ENCODE data around the gene JMJD1C.
A peak's percentile ranks its signal among the peaks of the same experiment; 100 is the strongest.
"Not testable (repeated sequence)": the region's sequence is repeated elsewhere in the genome, so short reads cannot be mapped to it uniquely, and the experiment has no call there.

The JMJD1C gene, protein sequence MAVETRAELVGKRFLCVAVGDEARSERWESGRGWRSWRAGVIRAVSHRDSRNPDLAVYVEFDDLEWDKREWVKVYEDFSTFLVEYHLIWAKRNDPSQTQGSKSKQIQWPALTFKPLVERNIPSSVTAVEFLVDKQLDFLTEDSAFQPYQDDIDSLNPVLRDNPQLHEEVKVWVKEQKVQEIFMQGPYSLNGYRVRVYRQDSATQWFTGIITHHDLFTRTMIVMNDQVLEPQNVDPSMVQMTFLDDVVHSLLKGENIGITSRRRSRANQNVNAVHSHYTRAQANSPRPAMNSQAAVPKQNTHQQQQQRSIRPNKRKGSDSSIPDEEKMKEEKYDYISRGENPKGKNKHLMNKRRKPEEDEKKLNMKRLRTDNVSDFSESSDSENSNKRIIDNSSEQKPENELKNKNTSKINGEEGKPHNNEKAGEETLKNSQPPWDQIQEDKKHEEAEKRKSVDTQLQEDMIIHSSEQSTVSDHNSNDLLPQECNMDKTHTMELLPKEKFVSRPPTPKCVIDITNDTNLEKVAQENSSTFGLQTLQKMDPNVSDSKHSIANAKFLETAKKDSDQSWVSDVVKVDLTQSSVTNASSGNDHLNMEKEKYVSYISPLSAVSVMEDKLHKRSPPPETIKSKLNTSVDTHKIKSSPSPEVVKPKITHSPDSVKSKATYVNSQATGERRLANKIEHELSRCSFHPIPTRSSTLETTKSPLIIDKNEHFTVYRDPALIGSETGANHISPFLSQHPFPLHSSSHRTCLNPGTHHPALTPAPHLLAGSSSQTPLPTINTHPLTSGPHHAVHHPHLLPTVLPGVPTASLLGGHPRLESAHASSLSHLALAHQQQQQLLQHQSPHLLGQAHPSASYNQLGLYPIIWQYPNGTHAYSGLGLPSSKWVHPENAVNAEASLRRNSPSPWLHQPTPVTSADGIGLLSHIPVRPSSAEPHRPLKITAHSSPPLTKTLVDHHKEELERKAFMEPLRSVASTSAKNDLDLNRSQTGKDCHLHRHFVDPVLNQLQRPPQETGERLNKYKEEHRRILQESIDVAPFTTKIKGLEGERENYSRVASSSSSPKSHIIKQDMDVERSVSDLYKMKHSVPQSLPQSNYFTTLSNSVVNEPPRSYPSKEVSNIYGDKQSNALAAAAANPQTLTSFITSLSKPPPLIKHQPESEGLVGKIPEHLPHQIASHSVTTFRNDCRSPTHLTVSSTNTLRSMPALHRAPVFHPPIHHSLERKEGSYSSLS (N-terminal part only)

DNA sequence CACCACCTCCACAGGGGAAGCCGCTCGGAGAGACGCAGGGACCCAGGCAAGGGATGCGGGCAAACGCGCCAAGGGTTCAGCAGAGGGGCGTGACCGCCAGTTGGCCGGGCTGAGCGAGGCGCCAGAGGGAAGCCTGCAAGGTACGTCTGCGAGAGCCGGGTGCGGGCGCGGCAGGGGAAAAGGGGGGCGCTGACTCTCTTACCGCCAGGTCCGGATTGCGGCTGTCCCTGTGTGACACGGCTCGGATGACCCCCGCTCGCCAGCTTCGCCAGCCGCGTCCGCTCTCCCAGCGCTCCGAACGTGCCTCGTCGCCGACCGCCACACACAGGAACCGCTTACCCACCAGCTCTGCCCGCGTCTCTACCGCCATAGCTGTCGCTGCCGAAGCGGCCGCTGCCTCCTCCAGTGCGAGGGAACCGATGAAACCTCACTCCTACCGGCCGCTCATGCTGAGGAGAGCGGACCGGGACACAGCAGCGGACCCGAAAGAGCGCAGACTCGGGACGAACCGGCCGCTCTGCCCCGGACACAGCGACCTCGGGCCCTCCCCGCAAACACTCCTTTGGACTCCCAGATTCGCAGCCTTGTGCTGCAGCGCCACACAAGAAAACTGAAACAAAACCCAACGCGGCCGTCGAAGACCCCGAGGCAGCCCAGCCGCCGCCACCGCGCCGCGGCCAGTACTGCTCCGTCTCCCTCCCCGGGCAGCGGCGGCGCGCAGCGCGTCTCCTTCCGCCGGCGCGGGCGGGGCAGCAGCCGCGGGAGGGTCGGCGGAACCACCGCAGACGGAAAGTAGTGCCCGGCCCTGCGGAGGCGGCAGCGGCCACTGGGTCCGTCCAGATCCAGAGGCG, at the start of gene JMJD1C:
TSS of gene JMJD1C (minus strand) at position 685 of the 851 bp plus-strand sequence. CDS start at position 370, 315 bp downstream.
- peak; percentile 93 for DNase-seq (ENCODE audit: low read depth)

DNA sequence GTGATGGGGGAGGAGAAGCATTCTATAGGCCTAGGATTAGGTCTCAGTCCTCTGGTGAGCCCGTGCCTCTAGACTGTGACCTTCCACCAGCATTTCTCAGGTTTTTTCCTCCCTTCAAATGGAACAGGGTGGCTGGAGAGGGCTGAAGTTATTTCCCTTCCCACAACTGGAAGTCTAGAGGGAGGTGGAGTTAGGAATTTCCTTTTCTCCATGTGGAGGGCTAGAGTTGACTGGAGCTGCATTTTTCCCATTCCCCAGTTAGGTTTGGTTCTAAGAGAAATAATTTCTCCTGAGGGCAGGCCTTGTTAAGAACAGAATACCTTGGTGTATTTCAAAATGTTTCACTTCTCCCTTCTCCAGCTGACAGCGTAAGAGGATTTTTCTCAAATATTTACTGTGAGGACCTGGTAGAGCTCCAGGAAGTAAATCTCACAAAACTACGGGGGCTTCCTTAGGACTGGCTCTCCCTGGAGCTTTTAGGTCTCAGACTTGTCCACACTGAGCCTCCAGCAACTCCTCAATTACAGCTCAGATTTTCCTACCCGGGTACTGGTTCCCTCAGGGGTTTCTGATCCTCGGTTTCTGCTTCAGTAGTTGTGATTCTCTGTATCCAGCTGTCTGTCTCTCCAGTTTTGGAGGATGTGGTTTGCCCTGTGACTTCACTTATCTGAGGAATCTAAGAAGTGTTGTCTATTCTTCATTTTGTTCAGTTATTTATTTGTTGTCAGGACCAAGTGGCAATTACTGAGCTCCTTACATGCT, 49.4 kb upstream of the JMJD1C start:
- peak; percentile 27 for DNase-seq (ENCODE audit: low read depth)

DNA sequence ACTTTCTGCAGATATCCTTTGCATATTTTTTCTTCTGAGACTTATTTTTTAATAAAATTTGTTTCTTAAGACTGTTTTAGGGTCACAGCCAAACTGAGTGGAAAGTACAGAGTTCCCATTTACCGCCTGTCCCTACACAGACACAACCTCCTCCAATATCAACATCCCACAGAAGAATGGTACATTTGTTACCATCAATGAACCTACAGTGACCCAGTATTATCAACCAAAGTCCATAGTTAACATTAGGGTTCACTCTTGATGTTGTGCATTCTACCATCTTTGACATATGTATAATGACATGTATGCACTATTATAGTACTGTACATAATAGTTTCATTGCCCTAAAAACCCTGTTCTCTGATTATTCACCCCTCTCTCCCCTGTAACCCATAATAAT, 40.8 kb upstream of the JMJD1C start:
- DNase-seq (ENCODE audit: low read depth), result no peak

DNA sequence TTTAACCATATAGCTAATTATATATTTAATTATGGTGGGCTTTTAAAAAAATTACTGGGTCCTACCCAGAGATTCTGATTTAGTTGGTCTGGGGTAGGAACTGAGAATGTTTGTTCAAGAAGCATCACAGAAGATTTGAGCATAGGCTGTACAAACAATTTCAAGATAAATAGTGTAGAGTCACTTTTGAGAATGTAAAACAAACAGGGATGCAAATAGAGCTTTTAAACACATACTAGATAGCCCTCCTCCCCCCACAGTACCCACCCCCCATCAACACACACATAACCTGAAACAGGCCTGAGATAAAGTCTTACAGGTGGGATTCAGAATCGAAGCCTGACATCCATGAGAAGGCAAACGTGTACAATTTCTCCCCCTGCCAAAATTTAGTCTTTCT, 39.8 kb upstream of the JMJD1C start:
- DNase-seq (ENCODE audit: low read depth), result no peak

DNA sequence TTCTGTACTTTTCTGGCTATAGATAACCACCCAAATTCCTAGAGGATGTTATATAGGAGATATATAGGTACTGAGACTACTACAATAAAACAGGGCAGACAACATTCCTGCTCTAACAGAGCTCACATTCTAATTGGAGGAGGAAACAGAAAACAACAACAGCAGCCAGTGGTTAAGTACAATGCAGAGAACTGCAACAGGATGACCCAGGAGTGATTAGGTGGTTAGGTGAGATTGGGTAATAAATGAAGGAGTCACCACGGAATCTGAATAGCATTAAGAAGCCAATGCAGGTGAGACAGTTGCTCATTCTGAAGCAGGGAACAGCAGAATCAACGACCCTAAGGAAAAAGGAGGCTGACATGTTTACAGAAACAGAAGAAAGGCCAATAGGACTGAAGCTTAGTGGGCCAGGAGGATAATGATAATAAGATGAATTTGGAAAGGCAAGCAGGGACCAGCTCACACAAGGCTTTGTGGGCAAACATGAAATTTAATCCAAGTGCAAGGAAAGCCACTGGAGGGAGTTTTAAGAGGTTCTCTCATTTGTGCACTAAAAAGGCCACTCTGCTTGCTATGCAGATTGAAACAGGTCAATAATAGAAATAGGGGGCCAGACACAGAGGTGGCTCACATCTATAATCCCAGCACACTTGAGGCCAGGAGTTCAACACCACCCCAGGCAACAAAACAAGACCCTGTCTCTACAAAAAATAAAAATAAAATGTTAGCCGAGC, 38.5 kb upstream of the JMJD1C start:
- DNase-seq (ENCODE audit: low read depth), result no peak

DNA sequence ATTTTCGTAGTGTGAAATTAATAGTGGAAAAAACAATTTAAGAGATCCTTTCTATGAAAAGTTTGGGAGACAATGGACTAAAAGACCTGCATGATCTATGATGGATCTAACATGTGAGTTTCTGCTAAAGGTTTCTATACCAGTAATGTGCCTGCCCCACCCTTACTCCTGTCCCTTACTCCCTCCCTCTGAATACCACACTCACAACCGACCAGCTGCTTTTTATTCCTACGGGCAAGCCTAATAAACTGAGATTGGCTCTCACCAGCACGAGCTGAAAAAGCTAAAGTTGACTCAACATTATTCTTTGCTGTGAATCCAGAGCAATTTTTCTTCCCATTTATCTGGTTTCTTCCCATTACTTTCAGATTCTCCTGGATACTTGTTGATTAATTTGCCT, 37.6 kb upstream of the JMJD1C start:
- no peak for DNase-seq (ENCODE audit: low read depth)

DNA sequence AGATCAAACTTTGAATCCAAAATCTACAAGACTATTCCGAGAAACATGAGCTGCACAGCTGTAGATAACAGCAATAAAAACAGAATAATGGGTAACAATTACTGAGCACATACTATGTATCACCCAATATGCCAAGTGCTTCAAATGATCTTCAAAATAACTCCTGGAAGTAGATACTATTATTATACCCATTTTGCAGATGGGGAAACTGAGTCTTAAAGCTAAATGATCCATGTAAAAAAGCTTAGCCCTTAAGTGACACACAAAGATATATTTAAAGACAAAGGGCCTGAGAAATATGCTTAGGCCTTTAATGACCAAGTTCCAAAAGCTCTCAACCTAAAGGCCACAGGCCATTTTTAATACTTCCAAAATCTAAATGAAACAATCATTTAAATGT, 37.1 kb upstream of the JMJD1C start:
- DNase-seq (ENCODE audit: low read depth), result no peak

DNA sequence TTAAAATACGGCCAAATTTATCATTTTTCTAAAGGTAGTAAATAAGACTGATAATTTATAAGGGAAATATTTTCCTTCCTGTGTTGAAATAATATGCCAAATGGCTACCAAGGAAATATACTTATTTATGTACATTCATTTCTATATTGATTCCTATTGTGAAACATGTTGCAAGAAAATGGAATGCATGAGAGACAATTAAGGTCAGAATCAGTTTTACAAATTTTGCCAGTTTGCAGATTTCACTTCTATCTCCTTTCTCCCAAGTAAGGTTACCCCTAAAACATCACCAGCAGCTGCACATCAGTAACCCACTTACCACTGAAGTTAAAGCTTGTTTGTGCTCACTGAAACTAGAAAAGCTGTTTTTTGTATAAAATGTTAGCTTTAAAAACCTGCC, 36.2 kb upstream of the JMJD1C start:
- no peak for DNase-seq (ENCODE audit: low read depth)

DNA sequence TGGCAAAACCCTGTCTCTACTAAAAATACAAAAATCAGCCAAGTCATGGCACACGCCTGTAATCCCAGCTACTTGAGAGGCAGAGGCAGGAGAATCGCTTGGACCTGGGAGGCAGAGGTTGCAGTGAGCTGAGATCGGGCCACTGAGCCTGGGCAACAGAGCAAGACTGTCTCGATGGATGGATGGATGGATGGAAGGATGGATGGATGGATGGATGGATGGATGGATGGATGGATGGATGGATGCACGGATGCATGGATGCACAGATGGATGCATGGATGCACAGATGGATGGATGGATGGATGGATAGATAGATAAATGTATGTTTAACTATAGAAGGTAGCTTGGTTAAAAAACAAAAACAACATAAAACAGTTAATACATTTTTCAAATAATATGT, 34.8 kb upstream of the JMJD1C start:
- not testable (repeated sequence) for DNase-seq (ENCODE audit: low read depth)

DNA sequence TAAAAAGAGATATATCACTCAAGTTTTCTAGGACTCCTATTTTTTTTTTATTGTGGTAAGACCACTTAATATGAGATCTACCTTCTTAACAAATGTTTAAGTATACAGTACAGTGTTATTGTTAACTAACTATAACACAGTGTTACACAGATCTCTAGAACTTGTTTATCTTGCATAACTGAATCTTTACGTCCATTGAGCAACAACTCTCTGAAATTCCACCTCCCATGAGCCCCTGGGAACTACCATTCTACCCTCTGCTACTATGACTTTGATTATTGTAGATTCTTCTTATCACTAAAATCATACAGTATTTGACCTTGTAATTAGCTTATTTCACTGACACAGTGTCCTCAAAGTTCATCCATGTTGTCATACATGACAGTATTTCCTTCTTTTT, 32.9 kb upstream of the JMJD1C start:
- no peak for DNase-seq (ENCODE audit: low read depth)

DNA sequence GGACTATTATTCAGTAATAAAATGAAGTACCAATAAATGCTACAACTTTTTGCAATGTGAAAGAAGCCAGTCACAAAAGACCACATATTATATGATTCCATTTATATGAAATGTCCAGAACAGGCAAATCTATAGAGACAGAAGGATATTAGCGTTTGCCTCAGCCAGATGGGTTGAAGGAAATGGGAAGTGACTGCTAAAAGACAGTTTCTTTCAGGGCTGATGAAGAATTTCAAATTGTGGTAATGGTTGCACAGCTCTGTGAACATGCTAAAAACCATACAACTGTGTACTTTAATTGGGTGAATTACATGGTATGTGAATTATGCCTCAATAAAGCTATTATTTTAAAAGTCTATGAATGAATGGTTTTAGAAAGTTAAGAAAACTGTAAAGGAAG, 31.5 kb upstream of the JMJD1C start:
- no peak for DNase-seq (ENCODE audit: low read depth)

DNA sequence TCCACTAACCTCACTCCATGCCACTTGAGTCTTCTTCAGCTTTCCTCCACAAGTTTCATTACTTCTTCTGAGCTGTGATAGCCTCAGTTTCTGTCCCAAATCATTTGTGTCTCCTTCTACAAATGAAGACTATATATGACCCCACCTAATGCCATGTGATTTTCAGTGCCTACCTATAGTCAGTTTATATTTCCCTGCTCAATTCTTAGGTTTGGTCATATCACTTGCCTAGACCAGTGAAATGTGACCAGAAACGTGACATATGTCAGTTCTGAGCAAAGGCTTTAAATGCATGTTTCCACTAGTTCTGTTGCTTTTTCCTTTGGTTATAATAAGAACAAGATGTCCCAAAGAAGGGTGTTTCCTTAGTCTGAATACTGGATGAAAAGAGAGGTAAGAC, 30.8 kb upstream of the JMJD1C start:
- no peak for DNase-seq (ENCODE audit: low read depth)

DNA sequence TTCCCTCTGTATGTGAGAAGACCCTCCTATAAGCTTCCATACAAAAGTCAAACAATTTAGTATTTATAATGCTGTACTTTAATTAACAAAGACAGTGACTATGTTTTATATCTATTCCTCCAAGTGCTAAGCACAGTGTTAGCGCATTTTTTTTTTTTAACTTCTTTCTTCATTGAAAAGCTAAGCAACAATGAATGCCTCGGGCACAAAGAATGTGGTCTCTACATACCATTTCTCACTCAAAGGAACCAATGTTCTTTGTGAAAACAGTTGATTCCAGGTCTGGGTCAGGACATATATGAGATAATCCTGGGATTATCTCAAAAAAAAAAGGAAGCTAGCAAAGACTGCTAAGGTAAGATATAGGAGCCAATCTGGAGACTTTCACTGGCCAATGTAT, 29.2 kb upstream of the JMJD1C start:
- DNase-seq (ENCODE audit: low read depth), result no peak

DNA sequence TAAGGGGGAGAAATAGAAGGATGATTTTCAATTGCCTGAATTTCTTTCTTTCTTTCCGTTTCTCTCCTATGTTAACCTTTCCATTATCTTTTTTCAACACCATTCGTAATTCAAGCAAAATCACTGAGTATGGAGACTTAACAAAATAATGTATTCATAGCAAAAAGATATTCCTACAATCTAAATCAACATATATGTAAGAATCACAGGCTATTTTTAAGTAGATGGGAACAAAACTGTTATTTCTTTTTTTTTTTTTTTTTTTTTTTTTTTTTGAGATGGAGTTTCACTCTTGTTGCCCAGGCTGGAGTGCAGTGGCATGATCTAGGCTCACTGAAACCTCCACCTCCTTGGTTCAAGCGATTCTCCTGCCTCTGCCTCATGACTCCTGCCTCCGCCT, 27.2 kb upstream of the JMJD1C start:
- no peak for DNase-seq (ENCODE audit: low read depth)

DNA sequence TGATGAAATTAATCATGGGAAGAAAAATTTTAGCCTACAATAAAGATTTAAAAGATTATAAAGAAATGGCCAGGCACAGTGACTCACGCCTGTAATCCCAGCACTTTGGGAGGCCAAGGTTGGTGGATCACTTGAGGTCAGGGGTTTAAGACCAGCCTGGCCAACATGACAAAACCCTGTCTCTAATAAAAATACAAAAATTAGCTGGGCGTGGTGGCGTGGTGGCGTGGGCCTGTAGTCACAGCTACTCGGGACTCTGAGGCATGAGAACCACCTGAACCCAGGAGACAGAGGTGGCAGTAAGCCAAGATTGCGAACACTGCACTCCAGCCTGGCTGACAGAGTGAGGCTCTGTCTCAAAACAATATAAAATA, 26.5 kb upstream of the JMJD1C start:
- DNase-seq (ENCODE audit: low read depth), result not testable (repeated sequence)

DNA sequence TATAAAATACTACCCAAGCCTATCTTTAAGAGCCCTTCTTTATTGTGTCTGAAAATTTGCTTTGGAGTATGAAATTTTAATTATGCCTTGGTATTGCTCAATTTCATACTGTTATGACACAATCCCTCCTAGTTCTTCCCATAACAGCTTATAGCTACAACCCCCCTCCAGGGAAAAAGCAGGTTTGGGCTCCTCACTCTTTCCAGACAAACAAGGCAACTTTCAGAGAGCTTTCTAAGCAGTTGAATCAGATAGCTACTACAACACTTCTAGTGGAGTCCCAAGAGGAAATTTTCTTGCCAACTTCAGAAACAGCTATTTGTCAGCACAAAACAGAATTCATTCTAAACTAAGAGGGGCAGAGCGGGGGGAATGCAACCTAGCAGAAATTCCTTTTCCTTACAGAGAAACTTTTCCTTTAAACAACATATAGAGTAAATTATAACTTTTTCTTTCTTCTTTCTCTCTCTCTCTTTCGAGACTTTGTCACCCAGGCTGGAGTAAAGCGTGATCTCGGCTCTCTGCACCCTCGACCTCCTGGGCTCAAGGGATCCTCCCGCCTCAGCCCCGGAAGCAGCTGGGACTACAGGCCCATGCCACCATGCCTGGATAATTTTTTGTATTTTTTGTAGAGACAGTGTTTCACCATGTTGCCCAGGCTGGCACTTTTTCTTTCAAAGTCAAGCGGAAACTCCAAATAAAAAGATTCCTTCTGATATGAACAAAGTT, 26.0 kb upstream of the JMJD1C start:
- DNase-seq (ENCODE audit: low read depth), result peak; percentile 93

DNA sequence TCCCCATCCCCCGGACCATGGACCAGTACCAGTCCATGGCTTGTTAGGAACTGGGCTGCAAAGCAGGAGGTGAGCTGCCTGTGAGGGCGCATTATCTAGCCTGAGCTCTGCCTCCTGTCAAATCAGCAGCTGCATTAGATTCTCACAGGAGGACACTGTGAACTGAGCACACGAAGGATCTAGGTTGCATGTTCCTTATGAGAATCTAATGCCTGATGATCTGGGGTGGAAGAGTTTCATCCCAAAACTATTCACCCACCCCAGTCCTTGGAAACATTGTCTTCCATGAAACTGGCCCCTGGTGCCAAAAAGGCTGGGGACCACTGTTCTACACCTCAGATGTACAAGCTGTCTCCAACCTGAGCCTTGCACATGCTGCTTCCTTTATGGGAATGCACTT, 24.1 kb upstream of the JMJD1C start:
- DNase-seq (ENCODE audit: low read depth), result no peak

DNA sequence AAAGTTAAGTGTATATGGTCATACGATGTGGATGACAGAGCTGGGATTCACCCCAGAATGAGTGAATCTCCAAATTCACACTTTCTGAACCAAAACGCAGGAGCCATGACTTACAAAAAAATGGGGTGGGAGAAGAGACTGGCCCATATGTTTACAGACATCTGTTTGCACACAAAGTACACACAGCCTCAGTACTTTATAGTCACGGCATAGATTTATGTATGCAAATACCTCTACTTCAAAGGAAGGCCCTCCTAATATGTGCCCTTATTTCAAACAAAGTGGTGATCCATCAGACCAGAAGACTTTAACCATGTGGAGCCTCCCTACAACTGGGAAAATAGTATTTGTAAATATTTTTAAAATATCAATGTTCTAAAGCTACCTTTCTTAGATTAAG, 22.2 kb upstream of the JMJD1C start:
- DNase-seq (ENCODE audit: low read depth), result no peak

DNA sequence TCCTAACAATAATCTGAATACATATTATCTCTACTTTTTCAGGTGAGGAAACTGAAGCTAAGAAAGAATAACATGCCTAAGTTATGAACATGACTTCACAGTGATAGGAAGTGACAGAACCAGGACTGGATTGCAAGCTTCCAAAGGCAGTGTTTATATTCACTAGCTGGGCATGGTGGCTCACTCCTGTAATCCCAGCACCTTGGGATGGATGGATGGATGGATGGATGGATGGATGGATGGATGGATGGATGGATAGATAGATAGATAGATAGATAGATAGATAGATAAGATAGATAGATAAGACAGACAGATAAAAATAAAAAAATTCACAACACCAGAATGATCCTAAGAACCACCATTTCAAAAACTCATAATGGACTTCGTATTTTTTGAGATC, 18.2 kb upstream of the JMJD1C start:
- DNase-seq (ENCODE audit: low read depth), result no peak
